Activated CD8-positive, alpha-beta T cell treated with anti-CD3 and anti-CD28 coated beads for 36 hours (primary cell): ENCODE measurements around the gene KCNK18. TPM values are rescaled to one million over a fixed set of nuclear protein-coding genes. Genes with fewer than 3 reads are reported as not detected.
"Not testable (repeated sequence)": the region's sequence is repeated elsewhere in the genome, so short reads cannot be mapped to it uniquely, and the experiment has no call there.

Experiments used
- ATAC-seq: fragments of 200-7000 bp; cut with Tn5 transposase; one replicate; pipeline ENCODE4 v1.10.0; 2021; ENCODE audit warnings: mild to moderate bottlenecking, moderate library complexity
- CTCF ChIA-PET: fragments of 350-600 bp; sonication (Branson Sonifier 250); formaldehyde crosslinking; loops from one replicate; lab custom pipeline; 2021; ENCODE audit warnings: antibody characterized with exemption; lab: Charles Lee
- POLR2A ChIA-PET: fragments of 350-600 bp; sonication (Branson Sonifier 250); formaldehyde crosslinking; loops from one replicate; lab custom pipeline; 2021; ENCODE audit warnings: antibody characterized with exemption; lab: Charles Lee
- DNase-seq: peaks from one replicate; pipeline ENCODE4 v3.0.0-alpha.2; 2020
- H3K27ac Mint-ChIP-seq: one replicate; pipeline ENCODE4 v1.8.0; 2021; ENCODE audit warnings: mild to moderate bottlenecking, mixed read lengths
- H3K27me3 Mint-ChIP-seq: one replicate; pipeline ENCODE4 v1.8.0; 2021; ENCODE audit warnings: mixed read lengths
- H3K36me3 Mint-ChIP-seq: one replicate; pipeline ENCODE4 v1.8.0; 2021; ENCODE audit warnings: low read depth, mixed read lengths
- H3K4me1 Mint-ChIP-seq: one replicate; pipeline ENCODE4 v1.8.0; 2021; ENCODE audit warnings: low read depth, mixed read lengths
- H3K4me3 Mint-ChIP-seq: one replicate; pipeline ENCODE4 v1.8.0; 2021; ENCODE audit warnings: mild to moderate bottlenecking, moderate library complexity, mixed read lengths
- H3K9me3 Mint-ChIP-seq: one replicate; pipeline ENCODE4 v1.8.0; 2021; ENCODE audit warnings: mixed read lengths
- intact Hi-C: fragments of 100-400 bp; cut with micrococcal nuclease; formaldehyde crosslinking; loops from one replicate; pipeline ENCODE4 v1.10.0; 2022
- total RNA-seq, 2 experiments: library from RNA; stranded (reverse); gene quantifications; one replicate each; pipeline ENCODE4 v1.2.3, GENCODE V29; 2021
- TF ChIP-seq, protein P1 (sequence below): fragments of 200-600 bp; IDR thresholded peaks from one replicate; pipeline ENCODE4 v1.8.0; 2022; ENCODE audit warnings: antibody characterized with exemption, mild to moderate bottlenecking

The KCNK18 gene
- total RNA-seq, 2 experiments from 2014 or later: not detected

DNA sequence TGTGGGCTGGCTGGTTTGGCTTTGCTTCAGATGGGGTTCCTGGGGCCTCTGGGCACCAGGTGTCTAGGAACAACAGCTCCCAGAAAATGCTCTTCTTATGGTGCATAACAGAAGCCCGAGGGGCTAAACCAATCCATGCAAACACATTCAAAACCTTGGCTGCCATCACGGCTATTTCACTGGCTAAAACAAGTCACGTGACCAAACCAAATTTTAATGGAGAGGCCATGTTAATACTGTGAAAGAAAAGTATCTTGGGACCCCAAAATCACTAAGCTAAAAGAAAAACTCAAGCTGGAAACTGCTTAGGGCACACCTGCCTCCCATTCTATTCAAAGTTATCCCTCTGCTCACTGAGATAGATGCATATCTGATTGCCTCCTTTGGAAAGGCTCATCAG lies 19.1 kb upstream of the KCNK18 start:
- CTCF ChIA-PET: interaction anchor here (1.6 to 2.7 kb wide), 3 partner anchors 14 to 390 kb away, joined by 3 to 6 read pairs (median 6); no protein-coding TSS in a partner anchor
- ATAC-seq: no peak
- Mint-ChIP-seq H3K36me3 (no peaks in the 10 kb centered on the region), H3K4me1 (peaks cover 17% of the 10 kb centered on the region), H3K9me3 (no peaks in the 10 kb centered on the region), H3K27me3 (peaks cover 12% of the 10 kb centered on the region), H3K27ac (no peak overlapping the region), H3K4me3 (no peak overlapping the region)
- intact Hi-C loops: loop anchor here (5.0 kb wide), 1 partner anchor 496 kb away; no protein-coding TSS in a partner anchor
- POLR2A ChIA-PET: no interaction called here
- TF ChIP-seq, protein P1, sequence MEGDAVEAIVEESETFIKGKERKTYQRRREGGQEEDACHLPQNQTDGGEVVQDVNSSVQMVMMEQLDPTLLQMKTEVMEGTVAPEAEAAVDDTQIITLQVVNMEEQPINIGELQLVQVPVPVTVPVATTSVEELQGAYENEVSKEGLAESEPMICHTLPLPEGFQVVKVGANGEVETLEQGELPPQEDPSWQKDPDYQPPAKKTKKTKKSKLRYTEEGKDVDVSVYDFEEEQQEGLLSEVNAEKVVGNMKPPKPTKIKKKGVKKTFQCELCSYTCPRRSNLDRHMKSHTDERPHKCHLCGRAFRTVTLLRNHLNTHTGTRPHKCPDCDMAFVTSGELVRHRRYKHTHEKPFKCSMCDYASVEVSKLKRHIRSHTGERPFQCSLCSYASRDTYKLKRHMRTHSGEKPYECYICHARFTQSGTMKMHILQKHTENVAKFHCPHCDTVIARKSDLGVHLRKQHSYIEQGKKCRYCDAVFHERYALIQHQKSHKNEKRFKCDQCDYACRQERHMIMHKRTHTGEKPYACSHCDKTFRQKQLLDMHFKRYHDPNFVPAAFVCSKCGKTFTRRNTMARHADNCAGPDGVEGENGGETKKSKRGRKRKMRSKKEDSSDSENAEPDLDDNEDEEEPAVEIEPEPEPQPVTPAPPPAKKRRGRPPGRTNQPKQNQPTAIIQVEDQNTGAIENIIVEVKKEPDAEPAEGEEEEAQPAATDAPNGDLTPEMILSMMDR: no peak
- no peak for DNase-seq

DNA sequence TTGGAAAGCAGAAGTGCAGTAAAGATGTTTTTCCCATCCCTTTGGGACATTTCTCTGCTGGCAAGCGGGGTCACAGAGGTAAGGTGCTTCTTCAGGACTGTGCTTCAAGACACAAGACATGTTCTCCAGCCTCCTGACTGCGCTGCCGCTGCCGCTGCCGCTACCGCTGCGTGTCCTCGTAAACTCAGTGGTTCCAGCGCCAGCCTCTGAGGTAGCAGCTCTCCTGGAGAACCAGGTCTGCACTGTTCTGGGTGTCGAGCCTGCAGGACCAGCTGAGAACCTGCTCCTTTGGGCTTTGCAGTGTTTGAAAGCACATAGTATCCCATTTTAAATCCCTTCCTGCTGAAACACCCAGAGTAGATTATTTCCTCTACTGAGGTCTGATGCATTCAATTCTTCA lies 13.0 kb upstream of the KCNK18 start:
- Mint-ChIP-seq H3K4me1 (no peaks in the 10 kb centered on the region), H3K27ac (no peak overlapping the region)

GRCh38 chr10:117184821-117185220 lies 12.5 kb upstream of the KCNK18 start:
- ATAC-seq (no peak), DNase-seq (no peak)
- Mint-ChIP-seq H3K27ac (no peak overlapping the region), H3K4me3 (no peak overlapping the region), H3K9me3 (peaks cover 3% of the 10 kb centered on the region), H3K27me3 (peaks cover 14% of the 10 kb centered on the region), H3K4me1 (no peaks in the 10 kb centered on the region), H3K36me3 (no peaks in the 10 kb centered on the region)
- ChIA-PET POLR2A (interaction anchor here (0.7 kb wide), 1 partner anchor 498 kb away, joined by 3 read pairs; no protein-coding TSS in a partner anchor), CTCF (interaction anchor here (2.6 to 3.8 kb wide), 2 partner anchors 9 to 32 kb away, joined by 11 to 19 read pairs; no protein-coding TSS in a partner anchor)
- TF ChIP-seq, protein P1: no peak
- intact Hi-C loops: no loop called here

More for the DNA sequence above, 13.0 kb upstream of the KCNK18 start:
- intact Hi-C loops: no loop called here
- Mint-ChIP-seq H3K4me3 (no peak overlapping the region), H3K27me3 (peaks cover 14% of the 10 kb centered on the region), H3K36me3 (no peaks in the 10 kb centered on the region), H3K9me3 (no peaks in the 10 kb centered on the region)
- DNase-seq (no peak), ATAC-seq (no peak)
- CTCF ChIA-PET: interaction anchor here (2.6 to 3.8 kb wide), 2 partner anchors 9 to 32 kb away, joined by 11 to 19 read pairs; no protein-coding TSS in a partner anchor
- POLR2A ChIA-PET: interaction anchor here (0.7 kb wide), 1 partner anchor 498 kb away, joined by 3 read pairs; no protein-coding TSS in a partner anchor
- TF ChIP-seq, protein P1: no peak

DNA sequence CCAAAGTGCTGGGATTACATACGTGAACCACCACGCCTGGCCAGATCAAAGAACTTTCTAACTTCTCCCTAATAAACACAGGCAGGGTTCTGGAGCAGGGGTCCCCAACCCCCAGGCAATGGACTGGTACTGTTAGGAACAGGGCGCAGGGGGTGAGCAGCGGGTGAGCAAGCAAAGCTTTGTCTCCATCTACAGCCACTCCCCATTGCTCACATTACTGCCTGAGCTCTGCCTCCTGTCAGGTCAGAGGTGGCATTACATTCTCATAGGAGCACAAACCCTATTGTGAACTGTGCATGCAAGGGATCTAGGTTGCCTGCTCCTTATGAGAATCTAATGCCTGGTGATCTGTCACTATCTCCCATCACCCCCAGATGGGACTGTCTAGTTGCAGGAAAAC lies 11.5 kb upstream of the KCNK18 start:
- CTCF ChIA-PET: interaction anchor here (1.6 to 3.8 kb wide), 2 partner anchors 10 to 397 kb away, joined by 6 to 19 read pairs; no protein-coding TSS in a partner anchor
- H3K4me3 Mint-ChIP-seq, intact Hi-C loops, H3K9me3 Mint-ChIP-seq, H3K27ac Mint-ChIP-seq, H3K27me3 Mint-ChIP-seq, POLR2A ChIA-PET, DNase-seq, H3K4me1 Mint-ChIP-seq, H3K36me3 Mint-ChIP-seq, ATAC-seq: not testable (repeated sequence)

DNA sequence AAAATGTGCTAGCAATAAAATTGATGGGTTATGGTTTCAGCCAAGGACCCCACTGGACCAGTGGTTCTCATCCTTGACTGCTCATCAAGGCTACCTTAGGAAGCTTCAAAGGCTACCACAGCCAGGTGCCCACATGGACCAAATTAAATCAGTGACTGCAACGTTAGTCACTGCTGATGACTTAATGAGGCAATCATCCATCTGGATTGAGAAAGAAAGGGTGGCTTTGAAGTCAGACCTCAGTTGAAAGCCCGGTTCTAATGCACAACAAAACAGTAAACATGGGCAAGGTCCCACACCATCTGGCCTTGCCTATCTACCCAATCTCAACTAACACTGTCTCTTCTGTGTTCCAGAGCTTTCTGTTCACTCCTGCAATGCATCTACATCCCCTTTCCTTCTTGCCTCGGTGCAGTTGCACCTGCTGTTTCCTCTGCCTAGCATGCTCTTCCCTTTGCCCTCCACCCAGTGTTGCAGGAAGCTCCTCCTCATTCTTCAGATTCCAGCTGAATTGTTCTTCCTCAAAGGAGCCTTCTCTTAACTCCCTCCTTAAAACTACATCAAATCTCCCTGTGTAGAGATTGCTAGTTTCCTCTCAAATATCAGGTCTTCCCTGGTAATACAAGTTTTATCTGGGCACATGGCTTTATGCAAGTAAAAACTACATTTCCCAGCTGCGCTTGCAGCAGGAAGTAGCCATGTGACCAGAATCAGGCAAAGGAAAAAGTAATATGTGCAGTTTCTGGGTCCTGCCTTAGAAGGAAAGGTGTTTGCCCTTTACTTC lies 10.3 kb upstream of the KCNK18 start:
- Mint-ChIP-seq H3K27ac (no peak overlapping the region), H3K27me3 (peaks cover 5% of the 10 kb centered on the region), H3K36me3 (no peaks in the 10 kb centered on the region), H3K9me3 (peaks cover 3% of the 10 kb centered on the region), H3K4me3 (no peak overlapping the region), H3K4me1 (no peaks in the 10 kb centered on the region)
- intact Hi-C loops: no loop called here
- DNase-seq (no peak), ATAC-seq (peak; percentile 13)
- ChIA-PET CTCF (interaction anchor here (0.7 to 3.8 kb wide), 4 partner anchors 12 to 398 kb away, joined by 3 to 19 read pairs (median 6); no protein-coding TSS in a partner anchor), POLR2A (no interaction called here)
- TF ChIP-seq, protein P1: no peak
